ENCODE results near the gene MTRR.

GRCh38 chr5:7907612-7908011 is 38.7 kb downstream of the MTRR start:
- TF ChIP-seq POLR2A (IDR thresholded peaks at IDR 0.05) = no peak
- TF ChIP-seq, protein P1, sequence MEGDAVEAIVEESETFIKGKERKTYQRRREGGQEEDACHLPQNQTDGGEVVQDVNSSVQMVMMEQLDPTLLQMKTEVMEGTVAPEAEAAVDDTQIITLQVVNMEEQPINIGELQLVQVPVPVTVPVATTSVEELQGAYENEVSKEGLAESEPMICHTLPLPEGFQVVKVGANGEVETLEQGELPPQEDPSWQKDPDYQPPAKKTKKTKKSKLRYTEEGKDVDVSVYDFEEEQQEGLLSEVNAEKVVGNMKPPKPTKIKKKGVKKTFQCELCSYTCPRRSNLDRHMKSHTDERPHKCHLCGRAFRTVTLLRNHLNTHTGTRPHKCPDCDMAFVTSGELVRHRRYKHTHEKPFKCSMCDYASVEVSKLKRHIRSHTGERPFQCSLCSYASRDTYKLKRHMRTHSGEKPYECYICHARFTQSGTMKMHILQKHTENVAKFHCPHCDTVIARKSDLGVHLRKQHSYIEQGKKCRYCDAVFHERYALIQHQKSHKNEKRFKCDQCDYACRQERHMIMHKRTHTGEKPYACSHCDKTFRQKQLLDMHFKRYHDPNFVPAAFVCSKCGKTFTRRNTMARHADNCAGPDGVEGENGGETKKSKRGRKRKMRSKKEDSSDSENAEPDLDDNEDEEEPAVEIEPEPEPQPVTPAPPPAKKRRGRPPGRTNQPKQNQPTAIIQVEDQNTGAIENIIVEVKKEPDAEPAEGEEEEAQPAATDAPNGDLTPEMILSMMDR (IDR thresholded peaks at IDR 0.05) = no peak

All from body of pancreas (tissue), 4 donors.